GM18498 (cell line): Measurements from ENCODE around the gene TNRC6B.
"Not testable (repeated sequence)": the region's sequence is repeated elsewhere in the genome, so short reads cannot be mapped to it uniquely, and the experiment has no call there.

Source experiments
- ATAC-seq: cut with Tn5 transposase; IDR thresholded peaks from one replicate; pipeline ENCODE4 v1.9.1; 2021; ENCODE audit warnings: mild to moderate bottlenecking, moderate library complexity; ENCODE audit not compliant: unreplicated experiment

The TNRC6B gene

DNA sequence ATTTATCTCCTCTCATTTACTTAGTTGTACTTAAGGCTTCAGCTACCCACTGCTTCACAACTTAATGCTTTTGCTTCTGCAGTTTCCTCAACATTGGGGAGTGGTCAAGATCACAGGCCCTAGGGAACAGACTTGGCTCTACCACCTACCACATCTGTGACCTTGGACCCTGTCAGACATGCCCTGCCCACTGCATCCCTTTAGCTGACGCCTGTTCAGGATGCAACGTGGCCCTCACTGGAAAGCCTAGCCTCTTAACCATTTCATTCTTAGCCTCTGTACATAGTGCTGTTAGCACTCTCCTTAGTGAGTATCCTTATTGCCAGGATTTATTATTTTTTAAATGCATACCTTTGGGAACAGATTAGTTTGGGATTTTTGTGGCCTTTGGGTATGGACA lies 34.4 kb downstream of the TNRC6B start:
- no peak for ATAC-seq

DNA sequence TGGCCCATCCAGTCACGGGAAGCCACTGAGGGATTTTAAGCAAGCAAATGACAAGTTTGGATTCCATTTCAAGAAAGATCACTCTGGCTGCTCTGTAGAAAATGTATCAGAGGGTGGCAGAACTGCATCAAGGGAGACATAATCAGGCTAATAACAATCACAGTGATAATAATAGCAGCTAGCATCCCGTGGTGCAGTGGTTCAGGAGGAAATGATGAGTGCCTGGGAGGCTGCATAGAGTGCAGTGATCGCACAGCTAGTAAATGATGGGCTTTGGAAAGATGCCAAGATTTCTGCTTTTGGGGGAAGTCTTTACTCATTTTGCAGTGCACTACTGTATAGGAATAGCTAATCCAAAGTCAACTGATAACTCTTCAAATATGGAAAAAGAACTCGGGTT lies 35.8 kb downstream of the TNRC6B start:
- no peak for ATAC-seq

DNA sequence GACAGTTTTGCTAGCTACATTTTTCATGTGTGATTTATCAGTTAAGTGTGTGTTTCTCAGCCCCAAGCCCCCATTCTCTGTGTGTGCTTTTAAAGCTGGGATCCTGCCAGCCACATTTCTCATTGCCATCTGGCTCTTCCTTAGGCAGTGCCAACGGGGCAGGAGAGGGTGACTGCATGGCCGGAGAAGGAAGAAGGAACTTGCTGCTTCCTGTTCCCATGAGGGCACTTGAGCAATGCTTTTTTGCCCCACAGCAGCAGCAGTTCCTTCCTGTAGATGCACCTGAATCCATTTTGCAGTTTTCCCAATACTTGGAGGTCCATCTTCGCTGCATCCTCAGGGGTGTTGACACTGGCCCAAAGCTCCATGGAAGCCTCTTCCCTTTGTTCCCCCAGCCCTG lies 37.5 kb downstream of the TNRC6B start:
- ATAC-seq, result no peak

- peak; percentile 75 for ATAC-seq
Observed at GRCh38 chr22:40216041-40216756, 38.5 kb downstream of the TNRC6B start.

- ATAC-seq, result no peak
Observed at GRCh38 chr22:40218152-40218551, 40.4 kb downstream of the TNRC6B start.

GRCh38 chr22:40218723-40219294 lies 41.1 kb downstream of the TNRC6B start:
- ATAC-seq, result no peak

GRCh38 chr22:40220316-40221054 lies 42.8 kb downstream of the TNRC6B start:
- ATAC-seq, result no peak

DNA sequence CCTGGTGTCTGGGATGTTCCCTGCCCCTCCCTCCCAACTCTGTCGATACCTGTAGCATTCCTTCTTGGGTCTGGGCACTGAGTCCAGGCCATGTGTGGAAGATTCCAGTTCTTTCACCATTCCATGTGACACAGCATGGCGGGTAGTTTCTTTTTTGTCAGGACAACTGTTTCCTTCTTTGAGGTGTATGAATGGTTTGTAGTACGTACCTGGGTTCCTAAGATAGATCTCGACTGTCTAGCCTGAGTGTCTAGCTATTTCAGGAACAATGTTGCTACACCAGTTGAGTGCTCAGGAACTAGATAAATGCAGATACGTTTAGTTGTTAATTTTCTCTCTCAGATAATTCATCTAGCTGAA lies 43.3 kb downstream of the TNRC6B start:
- ATAC-seq, result no peak

- not testable (repeated sequence) for ATAC-seq
Observed at GRCh38 chr22:40222979-40223378, 45.3 kb downstream of the TNRC6B start.

GRCh38 chr22:40224702-40225101 lies 47.0 kb downstream of the TNRC6B start:
- no peak for ATAC-seq

GRCh38 chr22:40226620-40227019 lies 48.9 kb downstream of the TNRC6B start:
- no peak for ATAC-seq

- ATAC-seq, result no peak
Observed at GRCh38 chr22:40231618-40232313, 54.0 kb downstream of the TNRC6B start.

GRCh38 chr22:40232624-40233023 lies 54.9 kb downstream of the TNRC6B start:
- no peak for ATAC-seq

- no peak for ATAC-seq
Observed at GRCh38 chr22:40233886-40234285, 56.2 kb downstream of the TNRC6B start.

GRCh38 chr22:40234658-40235057 lies 56.9 kb downstream of the TNRC6B start:
- ATAC-seq, result no peak

- ATAC-seq, result no peak
Observed at GRCh38 chr22:40235308-40235707, 57.6 kb downstream of the TNRC6B start.

GRCh38 chr22:40236131-40236665 lies 58.5 kb downstream of the TNRC6B start:
- no peak for ATAC-seq

DNA sequence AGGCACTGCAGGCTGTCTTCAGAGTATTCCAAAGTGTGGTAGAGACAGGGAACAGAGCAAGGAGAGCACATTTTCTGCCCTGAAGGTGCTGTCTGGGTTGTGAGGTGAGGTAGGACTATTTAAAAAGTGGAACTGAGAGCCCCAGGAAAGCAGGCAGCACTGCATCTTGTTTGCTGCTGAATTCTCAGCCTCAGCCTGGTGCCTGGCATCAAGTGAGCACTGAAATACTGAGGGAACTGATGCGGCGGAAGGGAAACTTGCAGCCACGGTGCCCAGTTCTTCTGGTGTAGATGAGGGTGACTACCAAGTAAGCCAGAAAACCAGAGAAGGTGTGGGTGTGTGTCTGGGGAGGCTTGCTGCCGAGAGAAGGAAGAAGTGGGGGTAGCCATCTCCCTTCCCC lies 59.5 kb downstream of the TNRC6B start:
- ATAC-seq, result no peak

- ATAC-seq, result no peak
Observed at GRCh38 chr22:40237788-40238424, 60.2 kb downstream of the TNRC6B start.

DNA sequence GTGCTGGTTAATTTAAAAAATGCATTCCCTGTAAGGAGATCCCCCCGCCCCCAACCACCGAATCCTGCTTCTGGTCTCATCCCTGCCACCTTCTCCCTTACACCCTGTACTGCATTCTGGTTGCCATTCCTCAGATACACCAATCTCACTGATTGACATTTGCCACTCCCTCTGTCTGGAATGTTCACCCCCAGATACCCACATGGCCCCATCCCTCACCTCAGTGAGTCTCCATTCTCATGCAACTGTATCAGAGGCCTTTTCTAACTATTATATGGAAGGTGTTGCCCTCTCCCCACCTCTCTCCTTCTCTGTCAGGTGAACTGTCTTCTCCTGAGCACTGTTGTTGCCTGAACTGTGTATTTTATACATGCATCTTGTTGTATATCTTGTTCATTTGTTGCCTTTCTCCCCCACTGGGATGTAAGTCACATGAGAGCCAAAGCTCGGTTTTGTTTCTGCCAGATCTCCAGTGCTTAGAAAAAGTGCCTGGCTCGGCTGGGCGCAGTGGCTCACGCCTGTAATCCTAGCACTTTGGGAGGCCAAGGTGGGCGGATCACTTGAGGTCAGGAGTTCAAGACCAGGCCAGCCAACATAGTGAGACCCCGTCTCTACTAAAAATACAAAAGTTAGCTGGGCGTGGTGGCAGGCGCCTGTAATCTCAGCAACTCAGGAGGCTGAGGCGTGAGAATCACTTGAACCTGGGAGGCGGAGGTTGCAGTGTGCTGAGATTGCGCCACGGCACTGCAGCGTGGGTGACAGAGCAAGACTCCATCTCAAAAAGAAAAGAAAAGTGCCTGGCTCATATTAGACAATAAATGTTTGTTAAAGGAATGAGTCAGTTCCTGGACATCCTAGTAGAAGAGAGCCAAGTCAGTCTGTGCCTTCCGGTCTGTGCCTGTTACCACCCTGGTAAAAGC lies 61.0 kb downstream of the TNRC6B start:
- no peak for ATAC-seq
